Measurements from ENCODE around the gene LZTR1.

LZTR1 gene

DNA sequence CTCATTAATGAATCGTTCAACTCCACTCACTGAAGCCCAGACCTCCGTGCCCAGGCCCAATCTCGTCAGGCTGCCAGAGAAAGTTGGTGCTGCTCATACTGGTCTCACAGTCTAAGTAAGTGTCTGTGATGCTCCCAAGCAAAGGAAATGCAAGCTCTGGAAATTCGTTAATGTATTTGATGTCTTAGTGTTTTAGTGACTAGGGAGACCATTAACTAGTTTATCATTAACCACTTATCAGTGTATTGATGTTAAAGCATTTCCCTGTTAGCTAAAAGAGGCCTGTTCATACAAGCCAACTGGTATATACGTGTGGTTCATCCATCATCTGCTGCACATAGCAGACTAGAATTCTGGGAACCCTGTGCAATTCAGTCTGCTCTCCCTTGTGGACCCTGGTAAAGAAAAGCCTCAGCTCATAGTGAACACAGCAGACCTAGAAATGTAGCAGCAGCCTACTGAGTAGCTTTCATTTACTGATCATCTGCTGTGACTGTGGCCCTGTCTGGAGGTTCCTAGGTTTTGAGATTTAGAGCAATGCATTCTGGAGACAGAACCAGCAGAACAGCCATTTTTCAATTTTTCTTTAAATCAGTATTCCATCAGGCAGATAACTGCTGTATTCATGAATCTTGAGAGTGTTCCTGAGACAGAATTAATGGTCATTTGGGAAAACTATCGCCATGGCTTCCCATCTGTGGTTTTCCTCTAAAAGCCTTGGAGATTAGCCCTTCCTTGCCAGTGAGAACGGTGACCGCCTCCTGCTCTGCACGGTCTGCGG lies 30.8 kb upstream of the LZTR1 start:
- no peak for DNase-seq

DNA sequence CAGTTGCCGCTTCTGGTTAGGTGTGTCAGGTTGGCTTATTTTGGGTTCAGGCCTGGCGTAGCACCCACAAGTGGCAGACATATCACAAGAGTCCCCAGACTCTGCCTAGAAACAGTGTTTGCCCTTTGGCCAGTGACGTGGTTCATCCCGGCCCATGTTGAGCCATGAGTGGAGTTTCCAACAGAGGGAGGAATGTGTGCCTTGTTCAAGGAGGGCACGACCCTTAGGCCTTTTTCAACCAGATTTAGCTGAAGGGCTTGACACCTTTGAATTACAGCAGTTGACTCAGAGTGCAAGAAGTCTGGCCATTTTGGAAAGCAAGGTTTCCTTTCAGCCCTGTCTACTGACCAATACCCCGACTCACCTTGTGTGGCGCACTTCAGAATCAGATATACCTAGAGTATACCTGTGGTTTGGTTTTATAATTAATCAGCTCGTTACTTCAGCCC lies 30.1 kb upstream of the LZTR1 start:
- no peak for DNase-seq

DNA sequence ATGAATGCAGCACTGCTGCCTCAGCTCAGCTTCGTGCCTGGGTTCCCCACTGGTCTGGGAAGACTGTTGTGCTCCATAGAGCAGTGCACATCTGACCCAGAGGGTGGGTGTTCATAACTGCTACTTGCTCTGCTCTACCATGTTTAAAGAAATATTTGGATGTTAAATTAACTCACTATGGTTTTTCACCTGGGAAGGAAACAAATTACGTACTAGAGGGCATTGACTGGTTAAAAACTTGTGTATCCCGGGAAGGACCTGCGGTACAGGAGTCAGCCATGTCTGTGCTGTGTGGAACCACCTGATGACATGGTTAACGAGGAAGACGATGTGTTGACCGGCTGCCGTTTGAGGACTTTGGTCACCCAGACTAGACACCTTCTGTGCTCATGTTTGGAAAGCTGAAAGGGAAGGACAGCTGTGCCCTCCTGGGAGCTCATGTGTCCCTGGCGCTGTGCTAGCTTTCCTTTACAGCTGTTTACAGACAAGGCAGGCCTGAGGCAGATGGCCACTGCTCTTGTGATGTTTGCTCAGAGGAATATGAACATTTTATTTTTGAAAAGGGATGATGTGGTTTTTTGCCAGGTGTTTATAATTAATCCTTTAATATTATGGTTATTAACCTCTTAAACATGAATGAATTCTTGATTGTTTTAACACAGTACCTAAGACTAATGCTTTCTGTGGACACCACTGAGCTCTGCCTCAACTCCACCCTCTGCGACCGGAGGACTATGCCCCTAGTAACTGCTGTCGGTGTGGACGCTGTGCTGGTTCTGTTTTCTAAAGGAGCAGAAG lies 29.4 kb upstream of the LZTR1 start:
- no peak for DNase-seq

DNA sequence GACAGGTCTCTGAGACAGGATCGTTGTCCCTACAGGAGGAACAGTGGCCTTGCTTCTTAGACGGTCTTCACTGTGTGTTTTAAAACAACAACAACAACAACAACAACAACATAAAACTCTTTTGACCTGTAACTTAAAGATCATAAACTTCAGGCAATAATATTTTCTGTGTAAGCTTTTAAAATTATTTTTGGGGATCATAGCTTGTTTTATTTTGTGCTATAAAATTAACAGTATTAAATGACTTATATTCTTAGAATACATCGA lies 28.8 kb upstream of the LZTR1 start:
- DNase-seq: no peak

DNA sequence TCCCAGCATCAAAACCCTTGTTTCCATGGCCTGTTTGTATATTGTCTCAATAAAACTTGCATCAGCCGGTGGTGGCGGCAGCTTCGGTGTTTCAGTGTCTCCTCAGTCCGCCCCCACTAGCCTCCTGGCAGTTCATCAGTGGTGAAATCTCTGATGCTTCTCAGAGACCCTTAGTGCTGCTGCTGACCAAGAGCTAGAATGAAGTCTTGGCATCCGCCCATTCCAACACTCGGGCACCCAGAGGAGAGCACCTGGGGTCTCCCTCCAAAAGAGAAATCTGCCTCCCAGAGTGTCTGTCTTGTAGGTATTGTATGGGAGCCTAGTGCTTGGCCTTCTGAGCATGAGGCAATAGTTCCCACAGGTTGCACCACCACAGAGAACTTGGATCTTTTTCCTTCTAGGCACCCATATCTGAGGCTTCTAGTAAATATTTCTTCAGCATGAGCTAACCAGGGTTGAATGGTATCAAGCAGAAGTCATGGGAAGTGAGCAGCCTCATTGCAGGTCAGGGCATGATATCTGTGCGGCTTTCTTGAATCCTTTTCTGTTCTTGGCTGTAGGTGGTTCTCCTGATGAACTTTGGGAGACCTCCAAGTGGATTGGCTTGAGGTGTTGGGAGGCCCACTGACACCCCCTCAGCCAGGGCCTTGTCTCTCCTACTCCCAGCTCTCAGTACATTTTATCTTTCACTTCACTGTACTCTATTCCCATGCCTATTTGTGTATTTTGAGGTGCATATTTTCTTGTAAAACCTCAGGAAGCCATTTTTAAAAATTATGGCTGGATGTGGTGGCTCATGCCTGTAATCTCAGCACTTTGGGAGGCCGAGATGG lies 28.2 kb upstream of the LZTR1 start:
- DNase-seq: no peak

DNA sequence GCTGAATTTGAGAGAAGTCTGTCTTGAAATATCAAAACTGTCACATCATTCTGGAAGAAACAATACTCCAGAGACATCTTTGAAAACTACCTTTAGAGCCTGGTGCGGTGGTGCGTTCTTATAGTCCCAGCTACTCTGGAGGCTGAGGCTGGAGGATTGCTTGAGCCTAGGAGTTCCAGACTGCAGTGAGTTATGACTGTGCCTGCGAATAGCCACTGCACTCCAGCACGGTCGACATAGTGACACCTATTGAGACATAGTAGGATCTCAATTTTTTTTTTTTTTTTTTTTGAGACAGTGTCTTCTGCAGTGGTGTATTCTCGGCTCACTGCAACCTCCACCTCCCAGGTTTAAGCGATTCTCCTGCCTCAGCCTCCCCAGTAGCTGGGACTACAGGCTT lies 26.5 kb upstream of the LZTR1 start:
- DNase-seq: no peak

DNA sequence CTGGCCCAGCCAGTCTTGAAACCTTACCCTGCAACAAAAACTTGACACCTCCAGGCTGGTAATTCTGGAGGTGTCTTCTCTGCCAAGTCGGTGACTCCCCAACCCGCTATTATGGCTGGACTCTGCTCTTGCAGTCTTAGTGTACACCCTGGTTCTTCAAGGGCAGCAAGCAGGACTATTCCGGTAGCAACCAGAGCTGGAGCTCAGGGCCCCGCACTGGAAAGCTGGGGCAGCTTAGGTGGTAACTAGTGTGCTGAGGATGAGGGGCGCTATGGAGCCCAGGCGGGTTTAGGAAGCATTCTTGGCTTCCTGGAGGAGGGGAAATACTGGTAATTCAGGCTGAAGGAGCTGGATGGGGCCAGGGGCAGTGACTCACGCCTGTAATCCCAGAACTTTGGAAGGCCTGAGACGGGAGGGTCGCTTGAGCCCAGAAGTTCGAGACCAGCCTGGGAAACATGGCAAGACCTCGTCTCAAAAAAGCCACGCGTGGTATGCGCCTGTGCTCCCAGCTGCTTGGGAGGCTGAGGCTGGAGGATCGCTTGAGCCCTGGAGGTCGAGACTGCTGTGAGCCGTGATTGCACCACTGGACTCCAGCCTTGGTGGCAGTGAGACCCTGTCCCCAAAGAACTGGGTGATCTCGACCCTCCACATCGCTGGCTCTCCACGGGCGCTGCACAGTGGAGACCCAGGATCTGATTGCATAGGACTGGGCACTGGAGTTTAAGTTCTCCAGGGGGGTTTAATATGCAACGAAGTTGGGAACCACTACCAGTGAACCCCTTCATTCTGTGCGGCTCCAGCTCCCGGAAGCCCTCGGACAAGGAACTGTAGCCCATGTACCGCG lies 25.6 kb upstream of the LZTR1 start:
- no peak for DNase-seq

DNA sequence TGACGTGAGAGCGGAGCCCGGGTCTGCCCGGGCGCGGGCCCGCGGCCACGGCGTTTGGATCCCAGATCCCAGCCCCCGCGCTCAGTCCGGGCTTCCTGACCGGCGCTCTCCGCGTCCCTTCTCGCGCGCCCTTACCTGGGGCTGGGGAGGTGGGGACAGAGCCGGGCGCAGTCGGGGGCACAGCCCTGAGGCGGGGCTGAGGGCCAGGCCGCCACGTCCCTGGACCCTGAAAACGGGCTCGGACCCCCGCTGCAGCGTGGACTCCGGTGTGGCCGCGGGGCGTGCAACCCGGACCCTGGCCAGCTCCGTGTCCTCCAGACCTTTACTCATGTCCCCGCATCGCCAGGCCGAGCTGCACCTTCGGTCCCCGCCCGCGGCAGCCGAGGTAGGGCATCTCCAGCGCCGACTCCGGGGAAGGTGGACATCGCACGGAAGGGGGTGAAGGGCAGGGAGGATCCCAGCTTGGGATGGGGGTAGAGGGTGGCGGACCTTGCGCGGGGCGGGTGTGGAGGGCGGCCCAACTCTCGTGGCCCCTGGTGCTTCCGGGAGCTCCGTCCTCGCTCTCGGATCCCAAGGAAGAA lies 24.9 kb upstream of the LZTR1 start:
- DNase-seq: peak; percentile 55

DNA sequence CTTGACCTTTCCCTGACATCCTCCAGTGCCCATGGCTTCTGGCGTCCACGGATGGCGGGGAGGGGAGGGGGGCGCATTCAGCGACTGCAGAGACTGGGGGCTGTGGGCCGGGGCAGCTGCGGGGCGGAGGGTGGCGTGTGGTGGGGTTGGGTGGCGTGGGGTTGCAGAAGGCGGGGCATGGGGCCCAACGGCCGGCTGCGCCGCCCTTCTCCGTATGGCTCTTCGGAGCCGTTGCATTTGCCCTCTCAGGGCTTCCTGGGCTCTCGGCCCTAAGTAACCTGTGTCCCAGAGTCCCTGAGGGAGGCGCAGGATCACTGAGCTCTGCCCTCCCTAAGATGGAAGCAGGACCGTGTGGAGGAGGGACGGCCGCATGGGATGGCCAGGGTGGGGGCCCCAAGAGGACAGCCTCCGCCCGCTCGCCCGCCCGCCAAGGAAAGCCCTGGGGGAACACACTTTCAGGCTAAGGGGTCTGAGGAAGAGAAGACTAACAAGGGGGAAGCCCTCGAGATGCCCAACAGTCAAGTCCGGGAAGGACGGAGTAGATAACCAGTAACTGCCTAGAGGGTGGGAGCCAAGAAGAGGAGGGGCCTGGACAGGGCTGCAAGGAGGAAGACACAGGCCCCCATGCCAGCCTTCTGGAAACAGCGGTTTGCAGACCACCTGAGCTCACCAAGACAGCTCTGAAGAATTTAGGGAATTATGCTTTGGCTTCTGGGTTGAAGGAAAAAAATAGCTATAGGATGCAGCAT lies 24.2 kb upstream of the LZTR1 start:
- peak; percentile 58 for DNase-seq

DNA sequence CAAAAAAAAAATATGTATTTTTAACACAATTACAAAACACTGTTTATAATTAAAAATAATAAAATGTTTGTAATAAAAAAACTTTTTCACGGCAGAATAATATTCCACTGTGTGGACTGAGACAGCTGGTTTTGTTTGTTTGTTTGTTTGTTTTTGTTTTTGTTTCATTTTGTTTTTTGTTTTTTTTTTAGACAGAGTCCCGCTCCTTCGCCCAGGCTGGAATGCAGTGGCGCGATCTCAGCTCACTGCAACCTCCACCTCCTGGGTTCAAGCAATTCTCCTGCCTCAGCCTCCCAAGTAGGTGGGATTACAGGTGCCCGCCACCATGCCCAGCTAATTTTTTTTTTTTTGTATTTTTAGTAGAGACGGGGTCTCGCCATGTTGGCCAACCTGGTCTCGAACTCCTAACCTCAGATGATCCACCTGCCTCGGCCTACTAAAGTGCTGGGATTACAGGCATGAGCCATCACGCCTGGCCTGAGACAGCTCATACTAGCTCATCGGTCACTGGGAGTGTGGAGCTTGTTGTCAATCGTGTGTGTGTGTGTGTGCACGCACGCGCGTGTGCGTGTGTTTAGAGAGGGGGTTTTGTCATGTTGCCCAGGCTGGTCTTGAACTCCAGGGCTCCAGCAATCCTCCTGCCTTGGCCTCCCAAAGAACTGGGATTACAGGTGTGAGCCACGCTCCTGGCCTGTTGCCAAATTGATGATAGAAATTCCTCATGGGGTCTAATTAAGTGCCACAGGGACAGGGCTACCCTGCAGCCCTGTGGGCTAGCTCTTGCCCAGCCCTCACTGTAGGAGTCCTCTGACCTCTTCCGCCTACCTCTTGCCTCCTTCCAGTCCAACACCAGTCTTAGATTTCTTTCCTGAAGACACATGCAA lies 22.3 kb upstream of the LZTR1 start:
- DNase-seq: no peak

DNA sequence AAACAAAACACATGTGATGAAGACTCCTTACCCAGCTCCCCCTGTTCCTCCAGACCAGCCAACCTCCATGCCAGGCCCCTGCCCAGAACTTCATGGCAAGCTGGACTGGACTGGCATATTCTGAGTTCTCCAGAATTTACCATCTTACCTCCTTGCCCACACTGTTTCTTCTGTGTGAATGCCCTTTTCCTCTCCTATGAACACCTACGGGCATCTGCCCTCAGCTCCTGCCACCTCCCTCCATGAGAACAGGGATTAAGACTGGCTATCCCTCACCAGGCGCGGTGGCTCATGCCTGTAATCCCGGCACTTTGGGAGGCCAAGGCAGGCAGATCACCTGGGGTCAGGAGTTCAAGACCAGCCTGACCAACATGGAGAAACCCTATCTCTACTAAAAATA lies 21.5 kb upstream of the LZTR1 start:
- DNase-seq: no peak

DNA sequence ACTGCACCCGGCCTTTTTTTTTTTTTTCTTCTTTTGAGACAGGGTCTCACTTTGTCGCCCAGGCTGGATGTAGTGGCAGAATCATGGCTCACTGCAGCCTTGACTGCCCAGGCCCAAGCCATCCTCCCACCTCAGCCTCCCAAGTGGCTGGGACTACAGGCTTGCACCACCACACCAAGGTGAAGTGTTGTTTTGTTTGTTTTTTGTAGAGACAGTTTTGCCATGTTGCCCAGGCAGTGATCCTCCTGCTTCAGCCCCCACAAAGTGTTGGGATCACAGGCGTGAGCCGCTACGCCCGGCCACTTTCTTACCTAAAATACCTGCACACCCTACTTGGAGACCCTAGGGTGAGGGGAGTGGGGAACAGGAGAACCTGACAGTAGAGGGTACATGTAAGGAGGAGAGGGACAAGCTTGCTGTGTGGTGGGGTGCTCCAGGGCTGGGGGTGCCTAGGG lies 19.6 kb upstream of the LZTR1 start:
- no peak for DNase-seq

DNA sequence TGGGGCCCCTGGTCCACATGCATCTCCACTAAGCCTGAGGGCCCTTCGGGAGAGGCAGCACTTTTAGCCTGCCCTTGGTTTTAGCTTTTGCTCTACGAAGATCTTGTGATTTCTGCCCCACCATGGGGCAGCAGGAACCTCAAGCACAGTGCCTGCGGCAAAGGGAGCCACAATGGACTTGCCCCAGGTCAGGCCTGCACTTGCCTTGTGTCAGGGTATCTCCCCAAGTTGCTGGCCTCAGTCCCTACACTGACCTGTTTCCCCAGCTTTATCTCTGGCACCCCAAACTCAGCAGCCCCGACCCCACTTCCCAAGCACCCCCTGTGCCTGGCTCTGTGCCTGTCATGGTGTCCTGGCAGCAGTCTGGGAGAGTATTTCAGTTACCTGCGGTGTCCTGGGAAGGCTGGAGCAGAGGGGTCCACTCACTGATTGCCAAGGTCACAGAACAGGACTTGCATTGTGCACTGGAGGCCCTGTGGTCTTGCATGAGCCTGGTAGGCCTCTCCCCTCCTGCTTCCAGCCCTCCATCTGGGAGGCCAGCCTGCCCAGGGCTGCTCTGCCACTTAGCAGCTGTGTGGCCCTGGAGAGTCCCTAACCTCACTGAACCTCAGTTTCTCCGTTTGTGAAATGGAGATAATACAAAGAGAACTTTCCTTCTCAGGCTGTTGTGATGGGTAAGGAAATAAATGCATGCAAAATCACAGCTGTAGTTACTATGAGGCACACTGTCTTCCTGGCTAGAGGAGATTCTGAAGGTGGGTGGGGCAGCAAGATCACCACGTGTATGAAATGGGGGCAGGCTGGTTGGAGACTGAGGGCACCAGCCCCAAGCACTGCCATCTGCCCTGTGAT lies 18.7 kb upstream of the LZTR1 start:
- no peak for DNase-seq

DNA sequence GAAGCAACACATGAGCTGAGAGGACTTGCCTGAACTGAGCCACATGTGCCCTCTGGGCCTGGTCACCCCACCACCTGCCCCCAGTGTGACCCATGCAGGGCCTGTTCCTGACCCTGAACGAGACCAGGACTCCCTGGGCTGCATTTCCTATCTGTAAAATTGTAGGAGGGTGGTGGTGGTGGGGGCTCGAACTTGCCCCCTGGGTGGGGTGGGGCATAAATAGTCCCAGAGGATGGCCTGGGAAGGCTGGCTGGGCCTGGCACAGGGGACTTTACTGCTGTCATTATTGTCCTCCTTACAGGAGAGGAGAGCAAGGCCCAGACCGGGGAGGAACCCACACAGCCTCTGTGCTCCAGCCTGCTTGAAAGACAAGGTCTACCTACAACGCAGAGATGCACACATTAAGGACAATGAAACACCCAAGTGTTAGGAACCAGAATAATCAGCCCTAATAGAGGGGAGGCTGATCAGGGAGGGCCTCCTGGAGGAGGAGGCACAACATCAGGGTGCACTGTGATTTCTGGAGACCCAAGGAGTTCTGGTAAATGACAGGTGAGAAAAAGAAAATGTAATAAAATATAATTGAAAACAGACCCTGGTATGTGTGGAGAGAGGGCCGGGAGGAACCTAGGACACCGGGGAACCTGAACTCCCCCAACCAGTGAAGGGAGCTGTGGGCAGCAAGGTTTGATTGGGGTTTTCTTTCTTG lies 17.9 kb upstream of the LZTR1 start:
- DNase-seq: no peak

DNA sequence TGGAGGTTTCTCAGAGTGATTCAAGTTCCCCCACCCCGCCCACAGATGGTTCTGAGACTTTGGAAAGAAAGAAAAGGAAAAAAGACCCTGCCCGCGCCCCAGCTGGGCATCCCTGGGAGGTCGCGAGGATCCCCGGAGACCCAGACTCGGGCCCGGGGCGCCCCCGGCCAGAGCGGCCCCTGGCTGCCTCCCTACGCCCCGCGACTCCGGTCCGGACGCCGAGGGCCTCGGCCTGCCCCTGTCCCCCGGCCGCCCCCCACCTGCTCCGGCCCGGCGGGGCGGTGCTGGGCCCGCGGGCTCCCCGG lies 17.3 kb upstream of the LZTR1 start:
- no peak for DNase-seq

DNA sequence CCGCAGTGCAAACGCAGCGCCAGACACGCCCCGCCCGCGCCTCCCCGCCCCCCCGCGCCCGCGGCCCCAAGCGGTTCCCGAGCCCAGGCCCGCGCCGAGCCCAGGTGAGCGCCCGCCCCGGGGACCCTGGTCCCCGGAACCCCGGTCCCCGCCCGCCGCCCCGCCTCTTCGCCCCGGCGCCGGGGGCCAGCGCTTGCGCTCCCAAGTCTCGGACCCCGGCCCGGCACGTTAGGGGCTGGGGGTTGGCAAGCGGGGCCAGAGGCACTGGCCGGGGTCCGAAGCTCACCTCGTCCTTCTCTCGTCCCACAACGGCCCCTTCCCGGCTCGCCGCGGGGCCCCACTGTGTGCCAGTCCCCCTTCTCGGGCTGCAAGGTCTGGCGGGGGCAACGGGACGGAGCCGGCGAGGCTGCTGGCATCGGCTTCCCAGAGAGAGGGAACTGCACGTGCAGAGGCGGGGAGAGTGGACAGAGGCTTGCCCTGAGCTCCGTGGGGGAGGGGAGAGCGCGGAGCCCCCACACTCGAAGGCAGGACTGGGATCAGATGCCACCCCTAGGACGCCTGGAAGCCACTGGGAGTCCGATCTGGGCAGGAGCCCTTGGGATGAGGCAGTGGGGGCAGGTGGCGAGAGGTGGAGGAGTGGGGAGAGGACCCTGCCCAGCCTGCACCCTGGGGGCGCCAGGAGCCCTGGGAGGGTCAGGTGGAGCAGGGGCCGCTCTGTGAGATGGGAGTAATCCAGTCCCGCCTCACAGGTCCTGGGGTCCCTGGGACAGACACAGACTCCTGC lies 16.8 kb upstream of the LZTR1 start:
- peak; percentile 51 for DNase-seq

DNA sequence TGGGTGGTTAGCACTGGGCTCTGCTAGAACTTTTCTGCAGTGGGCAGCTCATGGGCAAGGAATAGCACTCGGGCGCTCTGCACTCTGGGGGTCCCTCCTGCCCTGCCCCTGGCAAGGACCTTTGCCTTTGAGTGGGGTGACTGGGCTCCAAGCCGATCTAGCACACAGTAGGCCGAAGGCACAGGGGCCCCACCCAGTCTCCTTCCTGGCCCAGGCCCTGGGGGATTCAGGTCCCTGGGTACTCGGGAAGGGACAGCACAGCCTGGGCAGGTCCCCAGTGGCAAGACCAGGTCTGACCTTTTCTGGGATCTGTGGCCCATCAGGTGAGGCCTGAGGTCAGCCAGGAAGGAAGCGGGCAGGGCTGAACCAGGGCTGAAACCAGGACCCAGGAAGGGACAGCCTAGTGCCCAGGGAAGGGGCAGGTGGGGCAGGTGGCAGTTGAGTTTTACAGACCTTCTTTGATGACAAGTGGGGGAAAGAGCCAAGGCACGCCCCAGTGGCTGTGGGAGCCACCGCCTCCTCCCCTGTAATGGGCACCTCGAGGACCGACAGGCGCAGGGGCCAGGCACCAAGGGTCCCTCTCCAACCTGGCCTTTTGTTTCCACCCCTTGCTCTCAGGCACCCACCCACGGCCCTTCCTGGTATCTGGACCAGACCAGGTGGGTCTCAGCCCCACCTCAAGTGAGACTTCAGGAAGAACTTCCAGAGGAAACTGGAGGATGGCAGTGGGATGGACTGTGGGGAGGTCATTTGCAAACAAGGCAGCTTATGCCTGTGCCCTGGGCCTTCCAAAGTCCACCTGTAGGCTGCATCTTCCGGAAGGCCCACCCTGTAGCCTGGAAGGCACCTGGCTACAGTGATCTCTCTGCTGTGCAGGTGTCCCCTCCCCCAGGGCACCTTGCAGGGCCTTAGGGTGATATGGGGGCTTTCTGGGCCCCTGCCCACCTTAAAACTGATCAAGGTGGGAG lies 15.9 kb upstream of the LZTR1 start:
- no peak for DNase-seq

Measured in eye (tissue), 1 donor.